HepG2 (cell line): ENCODE results near the gene PADI1.

Experiments used
- BRCA1 ChIP-seq: sonication (generic); formaldehyde crosslinking; IDR thresholded peaks from 2 replicates; pipeline ENCODE4 v1.4.0; 2020; ENCODE audit warnings: missing genetic modification reagents
- CREB1 ChIP-seq, 2 experiments: fragments of 450-650 bp in 1 of 2; IDR thresholded peaks; 2 replicates each; pipeline ENCODE4 v1.6.1; 2016 to 2017; ENCODE audit warnings: control low read depth in 1 of 2, mild to moderate bottlenecking in 1 of 2, missing compliant biosample characterization in 1 of 2, missing genetic modification characterization in 1 of 2
- CTCF ChIP-seq: sonication (generic); formaldehyde crosslinking; IDR thresholded peaks from 2 replicates; pipeline ENCODE4 v1.5.0; 2020; ENCODE audit warnings: mild to moderate bottlenecking, missing genetic modification reagents, moderate library complexity
- FIP1L1 ChIP-seq: fragments of 200-400 bp; formaldehyde crosslinking; IDR thresholded peaks from 2 replicates; pipeline ENCODE4 v1.6.1; 2018; ENCODE audit warnings: low read depth, mild to moderate bottlenecking, low read length, moderate library complexity, borderline replicate concordance; ENCODE audit not compliant: insufficient read depth
- HMG20A ChIP-seq: IDR thresholded peaks from 2 replicates; pipeline ENCODE4 v1.6.1; 2016; ENCODE audit warnings: borderline replicate concordance
- HOMEZ ChIP-seq: IDR thresholded peaks from 2 replicates; pipeline ENCODE4 v1.6.1; 2016; ENCODE audit warnings: low read depth
- MXD4 ChIP-seq: IDR thresholded peaks from 2 replicates; pipeline ENCODE4 v1.6.1; 2016; ENCODE audit warnings: mild to moderate bottlenecking, missing biosample characterization, missing genetic modification reagents
- NONO ChIP-seq, 2 experiments: fragments of 450-650 bp in 1 of 2; sonication (generic) in 1 of 2; formaldehyde crosslinking in 1 of 2; IDR thresholded peaks in 1 of 2; conservative IDR thresholded peaks in 1 of 2; 2 replicates each; pipeline versions ENCODE4 v1.6.1 to v1.8.0; 2017 to 2022; ENCODE audit warnings: mild to moderate bottlenecking in 1 of 2, missing genetic modification reagents in 1 of 2, moderate library complexity in 1 of 2
- SIN3A ChIP-seq: IDR thresholded peaks from 2 replicates; pipeline ENCODE4 v1.6.1; 2011; ENCODE audit warnings: low read depth, mild to moderate bottlenecking, control low read depth, low read length, borderline replicate concordance
- SRF ChIP-seq: IDR thresholded peaks from 2 replicates; pipeline ENCODE4 v1.6.1; 2011; ENCODE audit warnings: mild to moderate bottlenecking, low read depth, low read length, moderate library complexity
- TAF1 ChIP-seq: sonication (generic); formaldehyde crosslinking; IDR thresholded peaks from 2 replicates; pipeline ENCODE4 v1.4.0; 2020; ENCODE audit warnings: missing genetic modification reagents
- ZMYM4 ChIP-seq: sonication (generic); formaldehyde crosslinking; IDR thresholded peaks from 2 replicates; pipeline ENCODE4 v1.8.1; 2023; ENCODE audit warnings: mild to moderate bottlenecking, missing genetic modification reagents
- ZNF503 ChIP-seq: sonication (generic); formaldehyde crosslinking; IDR thresholded peaks from 2 replicates; pipeline ENCODE4 v1.4.0; 2020; ENCODE audit warnings: missing genetic modification reagents
- ZNF883 ChIP-seq: sonication (generic); formaldehyde crosslinking; IDR thresholded peaks from 2 replicates; pipeline ENCODE4 v1.5.1; 2020; ENCODE audit warnings: mild to moderate bottlenecking, missing genetic modification reagents; ENCODE audit errors: not compliant biosample characterization

- TF ChIP-seq SRF = no peak
- TF ChIP-seq FIP1L1 = no peak
- no peak for TF ChIP-seq MXD4
- no peak for TF ChIP-seq CTCF (CRISPR knock-in tag)
- TF ChIP-seq HOMEZ (CRISPR knock-in tag) = no peak
- TF ChIP-seq CREB1 (IDR thresholded peaks at IDR 0.05) = no peak
- TF ChIP-seq CREB1 (CRISPR knock-in tag; IDR thresholded peaks at IDR 0.05) = no peak
- TF ChIP-seq ZNF503 = no peak
- no peak for TF ChIP-seq HMG20A
- no peak for TF ChIP-seq NONO (IDR thresholded peaks at IDR 0.05)
- no peak for TF ChIP-seq NONO (CRISPR knock-in tag; conservative IDR thresholded peaks at IDR 0.05)
- TF ChIP-seq TAF1 (CRISPR knock-in tag) = no peak
- no peak for TF ChIP-seq BRCA1
- TF ChIP-seq ZMYM4 = no peak
- TF ChIP-seq SIN3A = no peak
- no peak for TF ChIP-seq ZNF883 (CRISPR knock-in tag)
These were observed 8.3 kb downstream of the PADI1 start for GRCh38 chr1:17213148-17213781.
